ENCODE data around the gene CACNA1I. TPM values are rescaled to one million over a fixed set of nuclear protein-coding genes. Genes with fewer than 3 reads are reported as not detected.
"Not testable (repeated sequence)": the region's sequence is repeated elsewhere in the genome, so short reads cannot be mapped to it uniquely, and the experiment has no call there.

CACNA1I gene
- total RNA-seq, 1 donor from 2014 or later, result 0.10 TPM

DNA sequence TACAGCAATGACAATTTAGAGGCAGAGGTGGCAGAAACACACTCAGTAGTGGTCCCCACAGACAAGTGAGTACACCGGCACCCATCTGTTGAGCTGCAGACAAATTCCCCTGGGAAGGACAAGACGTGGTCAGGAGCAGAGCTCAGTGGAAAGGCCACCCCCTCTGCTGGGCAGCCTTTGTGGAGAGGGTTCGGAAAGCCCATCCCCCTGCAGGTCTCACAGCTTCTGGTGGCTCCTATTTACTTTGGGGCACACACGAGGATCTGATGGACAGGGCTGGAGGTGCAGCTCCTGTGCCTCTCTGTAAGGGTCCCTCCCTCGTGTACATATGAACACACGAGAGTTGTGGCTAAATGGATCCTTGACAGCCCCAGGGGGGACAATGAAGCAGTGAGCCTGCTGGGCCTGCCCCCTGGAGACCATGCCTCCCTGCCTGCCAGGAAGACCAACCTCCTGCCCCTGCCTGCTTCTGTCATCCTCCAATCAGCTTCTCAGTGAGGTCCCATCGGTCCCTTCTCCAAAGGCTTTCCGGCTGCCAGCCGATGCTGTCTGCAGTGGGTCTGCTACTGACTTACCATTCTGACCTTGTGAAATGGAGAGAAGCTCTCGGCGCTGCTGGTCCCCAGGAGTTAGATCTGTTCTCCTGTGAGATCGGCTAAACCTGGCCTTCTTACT is 161.5 kb downstream of the CACNA1I start:
- DNase-seq (ENCODE audit: low spot score), result no peak

DNA sequence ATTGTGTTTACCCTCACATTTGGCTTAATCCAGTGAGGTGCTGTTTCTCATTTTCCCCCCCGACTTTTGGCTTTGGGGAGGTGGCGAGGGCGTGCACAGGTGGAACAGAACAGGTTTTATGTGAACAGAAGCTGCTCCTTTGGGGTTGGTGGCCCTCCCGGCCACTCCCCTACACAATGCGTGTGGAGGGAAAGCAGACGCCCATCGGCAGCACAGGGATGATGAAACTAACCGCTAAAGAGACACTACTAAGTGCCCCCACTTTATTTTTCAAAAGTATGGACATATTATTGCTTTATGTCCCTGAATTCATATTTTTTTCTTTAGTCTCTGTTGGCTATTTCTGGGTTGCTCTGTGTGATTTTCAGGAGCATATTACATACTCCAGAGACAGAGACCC is 162.1 kb downstream of the CACNA1I start:
- no peak for DNase-seq (ENCODE audit: low spot score)

DNA sequence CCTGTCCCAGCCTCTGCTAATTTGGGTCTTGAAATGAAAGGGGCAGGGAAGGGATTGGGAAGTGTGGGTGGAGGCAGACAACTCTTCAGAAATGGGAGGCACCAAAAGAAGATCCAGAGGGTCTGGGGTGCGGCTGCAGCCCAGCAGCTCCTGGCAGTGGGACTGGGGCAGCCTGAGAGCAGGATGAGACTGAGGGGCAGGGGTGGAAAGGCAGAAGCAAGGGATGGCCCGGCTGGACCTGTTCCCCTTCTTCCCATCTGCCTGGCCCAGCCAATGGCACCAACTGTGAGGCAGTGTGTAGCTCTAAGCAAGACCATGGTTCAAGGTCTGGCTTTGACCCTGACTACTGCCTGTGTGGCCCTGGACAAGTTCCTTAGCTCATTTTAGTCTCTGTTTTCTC is 162.6 kb downstream of the CACNA1I start:
- no peak for DNase-seq (ENCODE audit: low spot score)

DNA sequence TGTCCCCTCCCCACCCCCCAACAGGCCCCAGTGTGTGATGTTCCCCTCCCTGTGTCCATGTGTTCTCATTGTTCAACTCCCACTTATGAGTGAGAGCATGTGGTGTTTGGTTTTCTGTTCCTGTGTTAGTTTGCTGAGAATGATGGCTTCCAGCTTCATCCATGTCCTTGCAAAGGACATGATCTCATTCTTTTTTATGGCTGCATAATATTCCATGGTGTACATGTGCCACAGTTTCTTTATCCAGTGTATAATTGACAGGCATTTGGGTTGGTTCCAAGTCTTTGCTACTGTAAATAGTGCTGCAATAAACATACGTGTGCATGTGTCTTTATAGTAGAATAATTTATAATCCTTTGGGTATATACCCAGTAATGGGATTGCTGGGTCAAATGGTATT is 163.5 kb downstream of the CACNA1I start:
- not testable (repeated sequence) for DNase-seq (ENCODE audit: low spot score)

DNA sequence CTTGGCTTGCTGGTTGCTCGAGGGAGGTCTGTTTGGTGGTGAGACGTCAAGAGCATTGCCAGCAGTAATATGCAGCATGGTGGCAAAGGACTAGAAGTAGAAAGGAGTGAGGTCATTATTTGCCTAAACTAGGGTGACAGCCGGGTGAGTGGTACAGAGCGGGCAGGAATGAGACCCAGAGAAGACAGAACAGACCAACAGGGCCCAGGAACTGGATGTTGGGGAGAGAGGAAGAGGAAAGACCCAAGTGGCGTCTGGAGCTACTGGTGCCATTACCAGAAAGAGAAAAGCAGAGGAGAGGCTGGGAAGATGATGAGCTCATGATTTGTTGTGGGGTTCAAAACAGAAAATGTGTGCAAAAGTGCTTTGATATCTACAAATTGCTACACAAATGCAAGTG is 164.3 kb downstream of the CACNA1I start:
- DNase-seq (ENCODE audit: low spot score), result no peak

DNA sequence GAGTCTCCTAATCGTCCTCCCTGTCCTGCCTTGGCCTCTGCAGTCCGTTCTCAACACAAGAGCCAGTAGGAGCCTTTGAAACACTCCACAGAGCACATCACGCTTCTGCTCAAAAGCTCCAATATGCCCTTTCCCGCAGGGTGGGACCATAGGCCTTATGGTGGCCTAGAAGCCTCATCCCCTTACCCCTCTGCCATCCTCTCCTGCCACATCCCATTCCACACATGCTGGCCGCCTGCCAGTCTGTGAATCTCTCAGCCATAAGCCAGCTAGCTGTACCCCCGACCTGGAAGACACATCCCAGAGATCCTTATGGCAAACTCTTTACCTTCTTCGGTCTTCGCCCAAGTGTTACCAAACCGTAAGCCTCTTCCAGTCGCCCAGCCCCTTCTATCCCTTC is 165.2 kb downstream of the CACNA1I start:
- DNase-seq (ENCODE audit: low spot score), result no peak

DNA sequence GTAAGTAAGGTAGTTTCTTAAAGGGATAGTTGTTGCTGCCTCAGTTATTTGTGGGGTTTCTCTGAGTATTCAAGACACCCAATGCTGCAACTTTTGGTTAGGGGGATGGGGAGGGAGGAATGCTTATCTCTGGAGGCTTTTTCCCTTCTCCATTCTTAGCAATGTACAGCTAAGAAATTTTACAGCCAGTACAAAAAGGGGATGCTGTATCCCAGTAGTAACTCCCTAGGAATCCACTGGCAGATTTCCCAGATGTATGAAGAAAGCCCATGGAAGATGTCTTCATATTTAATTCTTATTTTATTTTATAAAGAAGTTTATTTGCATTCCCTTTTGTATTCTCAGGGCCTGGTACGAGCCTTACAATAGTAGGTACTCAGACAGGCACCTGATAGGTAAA is 168.2 kb downstream of the CACNA1I start:
- DNase-seq (ENCODE audit: low spot score), result no peak

Other genes with a start within 250 kb of the CACNA1I start
- gene SYNGR1, start 220.8 kb upstream of the CACNA1I start, total RNA-seq, result 10.8 TPM
- gene TAB1, start 171.0 kb upstream of the CACNA1I start, total RNA-seq, result 14.8 TPM
- 43.8 TPM for gene MGAT3, start 113.7 kb upstream of the CACNA1I start, total RNA-seq
- gene MIEF1, start 68.5 kb upstream of the CACNA1I start, total RNA-seq, result 42.9 TPM
- 574 TPM for gene ATF4, start 50.2 kb upstream of the CACNA1I start, total RNA-seq
- gene RPS19BP1, start 38.0 kb upstream of the CACNA1I start, total RNA-seq, result 77.9 TPM